Measurements from ENCODE around the gene RIBC1.

DNA sequence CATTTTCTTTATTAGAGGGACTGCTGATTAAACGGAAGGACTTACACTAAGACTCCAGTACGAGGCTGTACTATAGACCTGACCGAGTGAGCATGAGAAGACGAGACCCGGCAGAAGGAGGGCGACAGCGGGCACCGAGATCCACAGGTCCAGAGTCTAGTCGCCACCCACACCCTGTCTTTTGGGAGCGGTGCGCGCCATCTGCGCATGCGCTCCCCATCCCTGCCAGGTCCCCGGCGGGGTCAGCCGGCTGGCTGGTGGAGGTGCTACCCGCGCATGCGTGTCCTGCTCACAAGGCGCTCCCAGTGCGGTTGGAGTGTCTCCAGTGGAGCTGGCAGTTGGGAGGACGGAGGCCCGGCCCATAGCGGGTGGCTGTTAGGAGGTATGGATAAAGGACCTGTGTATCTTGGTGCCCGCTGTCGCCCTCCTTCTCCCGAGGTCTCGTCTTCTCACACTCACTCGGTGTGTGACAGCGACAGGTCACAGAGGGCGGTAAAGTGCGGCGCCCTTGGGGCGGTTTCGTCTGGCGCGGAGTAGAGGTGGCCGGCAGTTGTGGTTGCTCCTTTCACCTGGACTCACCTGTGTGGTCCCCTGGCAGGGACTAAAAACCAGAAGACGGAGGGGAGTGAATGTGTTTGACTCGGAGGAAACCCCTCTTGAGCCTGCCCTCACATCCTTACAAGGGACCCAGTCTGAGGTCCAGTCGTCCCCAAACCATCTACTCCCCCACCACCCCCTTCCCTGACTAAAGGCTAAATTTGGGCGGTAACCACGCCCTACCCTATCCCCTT, 19.1 kb downstream of the RIBC1 start:
- TF ChIP-seq CTCF (IDR thresholded peaks at IDR 0.05): no peak
- no peak for TF ChIP-seq EP300 (IDR thresholded peaks at IDR 0.05; ENCODE audit: low read depth)
- TF ChIP-seq POLR2A (IDR thresholded peaks at IDR 0.05): peak; percentile 40

All from transverse colon (tissue), 3 donors.